ENCODE data around the gene ZMYND11. TPM values are rescaled to one million over a fixed set of nuclear protein-coding genes. Genes with fewer than 3 reads are reported as not detected.
"Not testable (repeated sequence)": the region's sequence is repeated elsewhere in the genome, so short reads cannot be mapped to it uniquely, and the experiment has no call there.

The ZMYND11 gene
- total RNA-seq, 1 donor = 16.7 TPM

DNA sequence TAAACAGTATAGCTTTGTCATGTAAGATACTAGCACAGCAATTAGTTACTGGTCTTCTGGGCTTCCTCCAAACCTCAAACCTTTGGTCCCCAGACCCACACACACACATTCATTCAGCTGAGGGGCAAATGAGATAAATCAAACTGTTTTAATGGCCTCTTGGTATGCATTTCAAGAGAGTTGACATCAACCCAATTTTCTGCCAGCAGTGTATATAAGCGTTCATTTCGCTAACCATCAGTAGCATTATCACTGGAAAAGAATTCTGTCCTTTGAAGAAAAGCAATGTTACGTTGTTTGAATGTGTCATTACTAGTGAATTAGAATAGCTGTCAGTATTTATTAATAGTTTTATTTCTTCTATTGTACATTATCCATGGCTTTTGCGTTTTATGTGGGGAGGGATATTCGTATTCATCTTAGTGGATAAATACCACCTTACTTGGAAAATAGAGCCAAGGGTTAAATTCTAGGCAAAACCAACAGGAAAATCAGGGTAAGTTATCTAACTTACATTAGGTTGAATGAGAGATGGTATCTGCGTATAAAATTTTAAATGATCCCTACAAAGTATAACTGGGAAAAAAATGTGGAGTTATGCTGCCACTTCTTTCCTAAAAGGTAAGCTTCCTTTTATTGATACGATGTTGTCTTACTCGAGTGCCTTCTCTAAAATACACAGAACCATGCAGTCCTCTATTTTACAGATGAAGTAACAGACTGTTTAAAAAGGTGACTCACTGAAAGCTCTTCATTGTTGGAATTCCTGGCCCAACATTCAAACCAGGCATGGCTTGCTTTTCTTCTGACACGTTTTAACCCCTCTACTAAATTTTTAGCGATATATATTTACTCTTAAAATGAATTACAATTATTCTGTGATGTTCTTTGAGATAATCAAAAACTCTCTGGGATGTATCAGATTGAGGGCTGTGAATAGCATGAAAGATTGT, 2.0 kb upstream of the ZMYND11 start:
- no peak for DNase-seq (ENCODE audit: low read depth in 2 of 3, low spot score in 2 of 3)

GRCh38 chr10:134247-135131, 766 bp upstream of the ZMYND11 start:
- DNase-seq (ENCODE audit: low read depth in 2 of 3, low spot score in 2 of 3) = peak; percentile 28 to 54 (median 35)

DNA sequence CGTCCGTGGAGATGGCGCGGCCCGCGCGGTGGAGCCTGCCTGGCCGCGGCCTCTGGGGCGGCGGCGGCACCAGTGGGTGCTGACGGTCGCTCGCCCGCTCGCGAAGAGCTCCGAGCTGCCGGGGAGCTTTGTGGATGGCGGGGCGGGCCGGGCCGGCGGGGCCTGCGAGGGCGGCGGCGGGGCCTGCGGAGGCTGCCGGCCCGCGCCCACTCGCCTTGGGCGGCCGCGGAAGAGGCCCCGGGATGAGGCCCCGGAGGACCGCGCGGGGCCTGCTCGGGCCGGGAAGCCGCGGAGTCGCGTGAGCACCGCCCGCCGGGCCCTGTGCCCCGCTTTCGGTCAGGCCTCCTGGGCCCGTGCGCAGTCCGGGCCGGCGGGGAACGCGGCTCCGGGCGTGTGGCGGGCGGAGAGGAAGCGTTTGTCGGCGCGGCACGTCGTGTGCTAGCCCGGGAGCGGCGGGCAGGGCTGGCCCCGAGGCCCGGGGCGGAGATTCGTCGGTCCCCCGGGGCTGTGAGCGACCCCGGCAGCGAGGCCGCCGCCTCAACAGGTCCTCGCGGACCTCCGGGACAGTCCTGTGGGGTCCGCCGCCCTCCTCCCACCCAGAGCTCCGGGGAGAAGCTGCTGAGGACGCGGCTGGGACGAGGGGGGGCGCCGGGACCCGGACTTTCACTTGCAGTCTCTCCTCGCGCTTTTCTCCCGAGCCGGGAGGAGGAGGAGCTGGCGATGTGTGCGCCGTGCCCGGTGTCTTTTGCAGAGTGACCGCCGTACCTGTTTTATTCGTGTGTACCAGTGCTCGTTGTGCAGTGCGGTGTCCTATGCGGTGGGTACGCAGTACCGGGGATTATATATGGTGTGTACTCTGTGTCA, 578 bp downstream of the ZMYND11 start:
- DNase-seq (ENCODE audit: low read depth in 2 of 3, low spot score in 2 of 3) = peak in 2 of 3 donors; percentile 51 to 68

GRCh38 chr10:136465-136762, 1.2 kb downstream of the ZMYND11 start:
- DNase-seq (ENCODE audit: low read depth in 2 of 3, low spot score in 2 of 3) = no peak

DNA sequence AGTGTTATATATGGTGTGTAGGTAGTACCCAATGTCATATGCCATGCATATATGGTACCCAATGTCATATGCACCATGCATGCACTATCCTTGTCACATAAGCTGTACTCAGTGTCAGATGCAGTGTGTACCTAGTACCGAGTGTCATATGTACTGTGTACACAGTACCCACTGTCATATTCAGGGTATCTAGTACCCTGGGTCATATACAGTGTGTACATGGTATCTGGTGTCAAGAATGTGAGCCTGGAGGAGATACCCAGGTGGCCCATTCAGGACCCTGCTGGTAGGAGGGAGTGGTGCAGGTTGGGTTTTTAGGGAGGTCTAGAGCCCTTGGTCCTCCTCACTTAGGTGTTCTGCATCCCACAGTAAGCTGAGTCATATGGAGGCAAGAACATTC, 1.8 kb downstream of the ZMYND11 start:
- peak in 2 of 3 donors; percentile 36 to 50 for DNase-seq (ENCODE audit: low read depth in 2 of 3, low spot score in 2 of 3)

- no peak for DNase-seq (ENCODE audit: low read depth in 2 of 3, low spot score in 2 of 3)
Observed at GRCh38 chr10:137606-138005, 2.4 kb downstream of the ZMYND11 start.

DNA sequence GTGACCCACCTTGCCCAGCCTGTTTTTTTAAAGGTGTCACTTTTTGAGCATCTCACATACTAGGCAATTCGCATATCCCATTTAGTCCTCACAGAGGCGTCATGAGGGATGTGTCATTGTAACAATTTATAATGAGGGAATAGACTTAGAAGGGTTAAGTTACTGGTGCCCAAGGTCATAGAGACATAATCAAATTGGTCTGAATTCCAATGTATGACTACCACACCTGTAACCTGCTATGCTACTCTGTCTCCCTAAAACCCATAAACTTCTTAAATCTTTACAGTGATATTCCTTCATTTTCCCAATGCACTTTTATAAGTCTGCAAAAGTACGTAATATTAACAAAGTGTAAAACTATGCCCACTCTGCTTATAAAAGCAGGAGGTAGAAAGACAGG, 7.1 kb downstream of the ZMYND11 start:
- no peak for DNase-seq (ENCODE audit: low read depth in 2 of 3, low spot score in 2 of 3)

- no peak for DNase-seq (ENCODE audit: low read depth in 2 of 3, low spot score in 2 of 3)
Observed at GRCh38 chr10:152915-153314, 17.7 kb downstream of the ZMYND11 start.

- DNase-seq (ENCODE audit: low read depth in 2 of 3, low spot score in 2 of 3) = no peak
Observed at GRCh38 chr10:154348-154747, 19.1 kb downstream of the ZMYND11 start.

DNA sequence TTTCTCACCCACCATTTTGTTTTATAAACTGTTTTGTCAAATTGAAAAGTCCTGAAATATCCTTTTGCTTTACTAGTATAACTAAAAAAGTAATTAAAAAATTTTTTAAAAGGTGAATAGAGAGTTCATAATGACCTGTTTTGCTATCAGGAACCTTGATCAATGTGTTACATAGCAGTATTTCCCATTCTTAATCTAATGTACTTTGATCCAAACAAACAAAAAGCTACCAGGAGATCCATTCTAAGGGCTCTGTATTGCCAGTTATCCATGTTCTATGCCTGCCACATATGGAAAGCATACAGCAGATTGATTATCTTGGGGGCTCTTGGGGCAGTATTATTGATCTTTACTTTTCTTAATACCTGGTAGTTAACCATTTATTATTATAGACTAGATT, 32.1 kb downstream of the ZMYND11 start:
- no peak for DNase-seq (ENCODE audit: low read depth in 2 of 3, low spot score in 2 of 3)

- DNase-seq (ENCODE audit: low read depth in 2 of 3, low spot score in 2 of 3) = no peak
Observed at GRCh38 chr10:173741-174140, 38.5 kb downstream of the ZMYND11 start.

GRCh38 chr10:176677-177076, 41.4 kb downstream of the ZMYND11 start:
- no peak for DNase-seq (ENCODE audit: low read depth in 2 of 3, low spot score in 2 of 3)

- DNase-seq (ENCODE audit: low read depth in 2 of 3, low spot score in 2 of 3) = peak in 2 of 3 donors; percentile 5 to 48
Observed at GRCh38 chr10:178208-178607, 43.0 kb downstream of the ZMYND11 start.

DNA sequence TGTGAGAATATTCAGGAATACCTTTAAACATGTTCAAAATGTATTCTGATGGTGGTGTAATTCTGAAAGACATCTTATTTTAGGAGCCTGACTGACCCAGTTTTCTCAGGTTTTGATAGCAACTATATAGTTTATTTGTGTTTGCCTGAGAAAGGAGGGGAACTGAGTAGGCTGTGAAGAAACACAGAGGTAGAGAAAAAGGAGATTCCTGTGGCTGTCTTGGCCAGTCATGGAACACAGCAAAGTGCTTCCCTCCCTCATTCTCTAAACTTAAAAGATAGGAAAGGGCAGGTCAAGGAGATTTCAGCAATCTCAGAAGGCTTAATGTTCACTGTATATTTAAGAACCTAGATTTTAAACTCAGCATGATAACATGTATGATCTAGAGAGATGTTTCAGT, 43.5 kb downstream of the ZMYND11 start:
- no peak for DNase-seq (ENCODE audit: low read depth in 2 of 3, low spot score in 2 of 3)

GRCh38 chr10:182441-183201, 47.4 kb downstream of the ZMYND11 start:
- no peak for DNase-seq (ENCODE audit: low read depth in 2 of 3, low spot score in 2 of 3)

GRCh38 chr10:184174-184573, 48.9 kb downstream of the ZMYND11 start:
- no peak for DNase-seq (ENCODE audit: low read depth in 2 of 3, low spot score in 2 of 3)

GRCh38 chr10:184911-185310, 49.7 kb downstream of the ZMYND11 start:
- DNase-seq (ENCODE audit: low read depth in 2 of 3, low spot score in 2 of 3) = no peak

GRCh38 chr10:185571-185970, 50.3 kb downstream of the ZMYND11 start:
- DNase-seq (ENCODE audit: low read depth in 2 of 3, low spot score in 2 of 3) = not testable (repeated sequence)

DNA sequence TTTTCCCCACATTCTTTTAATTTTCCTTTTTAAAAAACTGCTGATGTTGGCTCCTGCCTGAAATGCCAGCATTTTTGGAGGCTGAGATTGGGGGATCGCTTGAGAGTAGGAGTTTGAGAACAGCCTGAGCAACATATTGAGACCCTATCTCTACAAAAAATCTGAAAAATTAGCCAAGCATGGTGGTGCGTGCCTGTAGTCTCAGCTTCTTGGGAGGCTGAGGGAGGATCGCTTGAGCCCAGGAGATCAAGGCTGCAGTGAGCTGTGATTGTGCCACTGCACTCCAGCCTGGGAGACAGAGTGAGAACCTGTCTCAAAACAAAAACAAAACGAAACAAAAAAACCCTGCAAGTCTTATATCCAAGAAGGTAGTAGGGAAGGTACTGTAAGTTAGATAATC, 51.7 kb downstream of the ZMYND11 start:
- no peak for DNase-seq (ENCODE audit: low read depth in 2 of 3, low spot score in 2 of 3)

GRCh38 chr10:188546-188945, 53.3 kb downstream of the ZMYND11 start:
- no peak for DNase-seq (ENCODE audit: low read depth in 2 of 3, low spot score in 2 of 3)
